NCI-H460 (cell line): ENCODE results near the gene ABCA1. TPM values are rescaled to one million over a fixed set of nuclear protein-coding genes. Genes with fewer than 3 reads are reported as not detected.
"Not testable (repeated sequence)": the region's sequence is repeated elsewhere in the genome, so short reads cannot be mapped to it uniquely, and the experiment has no call there.

Experiments
- DNase-seq: peaks from one replicate; pipeline ENCODE4 v3.0.0-alpha.2; 2016; ENCODE audit warnings: low read depth; ENCODE audit errors: extremely low read depth
- total RNA-seq: library from RNA; depleted of rRNA; stranded (reverse); fragments of >200 nt; shearing (Covaris generic); gene quantifications from 2 replicates; pipeline ENCODE4 v1.2.3, GENCODE V29; 2014

Gene ABCA1
- total RNA-seq, 1 experiment from 2014 or later = 6.6 TPM

GRCh38 chr9:104907278-104907951 is 20.5 kb downstream of the ABCA1 start:
- no peak for DNase-seq

- no peak for DNase-seq
These were observed 21.3 kb downstream of the ABCA1 start for GRCh38 chr9:104906441-104907277.

GRCh38 chr9:104905931-104906330 is 22.0 kb downstream of the ABCA1 start:
- no peak for DNase-seq

- no peak for DNase-seq
These were observed 22.6 kb downstream of the ABCA1 start for GRCh38 chr9:104905153-104905901.

GRCh38 chr9:104903609-104904008 is 24.3 kb downstream of the ABCA1 start:
- no peak for DNase-seq

GRCh38 chr9:104900871-104901270 is 27.1 kb downstream of the ABCA1 start:
- no peak for DNase-seq

- no peak for DNase-seq
These were observed 27.6 kb downstream of the ABCA1 start for GRCh38 chr9:104900324-104900723.

- no peak for DNase-seq
These were observed 28.2 kb downstream of the ABCA1 start for GRCh38 chr9:104899759-104900247.

GRCh38 chr9:104898376-104898775 is 29.6 kb downstream of the ABCA1 start:
- not testable (repeated sequence) for DNase-seq

GRCh38 chr9:104896131-104896530 is 31.8 kb downstream of the ABCA1 start:
- no peak for DNase-seq

GRCh38 chr9:104895572-104895971 is 32.4 kb downstream of the ABCA1 start:
- DNase-seq = no peak

- DNase-seq = no peak
These were observed 35.3 kb downstream of the ABCA1 start for GRCh38 chr9:104892701-104893100.

GRCh38 chr9:104890433-104890770 is 37.6 kb downstream of the ABCA1 start:
- DNase-seq = no peak

- DNase-seq = no peak
These were observed 41.9 kb downstream of the ABCA1 start for GRCh38 chr9:104885818-104886709.

- no peak for DNase-seq
These were observed 44.8 kb downstream of the ABCA1 start for GRCh38 chr9:104883169-104883568.

GRCh38 chr9:104882566-104882965 is 45.4 kb downstream of the ABCA1 start:
- no peak for DNase-seq

GRCh38 chr9:104882086-104882485 is 45.9 kb downstream of the ABCA1 start:
- DNase-seq = no peak

- DNase-seq = no peak
These were observed 48.2 kb downstream of the ABCA1 start for GRCh38 chr9:104879555-104880309.

GRCh38 chr9:104876587-104876986 is 51.4 kb downstream of the ABCA1 start:
- no peak for DNase-seq

GRCh38 chr9:104875897-104876296 is 52.1 kb downstream of the ABCA1 start:
- no peak for DNase-seq
